IMR-90 (cell line): ENCODE measurements around the gene PCYT1A. TPM values are rescaled to one million over a fixed set of nuclear protein-coding genes. Genes with fewer than 3 reads are reported as not detected.

Experiments
- ATAC-seq: fragments of 200-7000 bp; cut with Tn5 transposase; 2 replicates; pipeline ENCODE4 v1.9.1; 2020; ENCODE audit warnings: low read depth, mild to moderate bottlenecking, moderate library complexity
- BruUV-seq: library from RNA; stranded (reverse); fragments of 400-500 nt; replicated peaks from 2 replicates; lab custom pipeline; 2021; lab: Mats Ljungman, UMichigan
- CTCF ChIA-PET: fragments of 300-600 bp; formaldehyde crosslinking; extraction: SDS; loops from one replicate; lab custom pipeline; 2021; ENCODE audit warnings: antibody characterized with exemption; lab: Yijun Ruan, JAX
- POLR2A ChIA-PET: fragments of 300-600 bp; sonication (Branson Sonifier 250); formaldehyde crosslinking; loops from one replicate; lab custom pipeline; 2022; ENCODE audit warnings: antibody characterized with exemption; ENCODE audit not compliant: unreplicated experiment; lab: Charles Lee
- DNase-seq: peaks from one replicate; pipeline ENCODE4 v3.0.0; 2013
- H2AFZ ChIP-seq: replicated peaks from 2 replicates; pipeline ENCODE3; 2013; ENCODE audit warnings: low read length, mild to moderate bottlenecking; ENCODE audit not compliant: poor library complexity
- H2AK5ac ChIP-seq: 2 replicates; pipeline ENCODE4 v1.6.1; 2013; ENCODE audit warnings: low read depth, low read length, inconsistent platforms
- H2AK9ac ChIP-seq: replicated peaks from 2 replicates; pipeline ENCODE3; 2013; ENCODE audit warnings: mild to moderate bottlenecking, low read depth, low read length, moderate library complexity; ENCODE audit not compliant: poor library complexity
- H2BK120ac ChIP-seq: 2 replicates; pipeline ENCODE4 v1.6.1; 2013; ENCODE audit warnings: low read depth, low read length, inconsistent platforms
- H2BK15ac ChIP-seq: 3 replicates; pipeline ENCODE4 v1.6.1; 2013; ENCODE audit warnings: low read depth, low read length, inconsistent platforms
- H2BK20ac ChIP-seq: 2 replicates; pipeline ENCODE4 v1.6.1; 2013; ENCODE audit warnings: low read depth, mild to moderate bottlenecking, inconsistent platforms, low read length, moderate library complexity
- H2BK5ac ChIP-seq: 2 replicates; pipeline ENCODE4 v1.6.1; 2013; ENCODE audit warnings: mild to moderate bottlenecking, low read depth, low read length, inconsistent platforms; ENCODE audit not compliant: poor library complexity, severe bottlenecking
- H3K14ac ChIP-seq: replicated peaks from 2 replicates; pipeline ENCODE4 v1.6.1; 2013; ENCODE audit warnings: low read depth, low read length, inconsistent platforms
- H3K18ac ChIP-seq: 2 replicates; pipeline ENCODE4 v1.6.1; 2013; ENCODE audit warnings: low read depth, low read length, control low read depth
- H3K23ac ChIP-seq: 2 replicates; pipeline ENCODE4 v1.6.1; 2013; ENCODE audit warnings: low read depth, low read length, inconsistent platforms
- H3K27ac ChIP-seq: 2 replicates; pipeline ENCODE4 v1.5.1; 2013; ENCODE audit warnings: mild to moderate bottlenecking, control low read depth, low read length; ENCODE audit not compliant: insufficient read depth
- H3K27me3 ChIP-seq: 2 replicates; pipeline ENCODE4 v1.6.1; 2013; ENCODE audit warnings: low read length; ENCODE audit not compliant: control insufficient read depth, insufficient read depth
- H3K36me3 ChIP-seq: 2 replicates; pipeline ENCODE4 v1.6.1; 2013; ENCODE audit warnings: low read length, mixed read lengths; ENCODE audit not compliant: control insufficient read depth, insufficient read depth
- H3K4ac ChIP-seq: 2 replicates; pipeline ENCODE4 v1.6.1; 2013; ENCODE audit warnings: low read depth, low read length, inconsistent platforms
- H3K4me1 ChIP-seq: 2 replicates; pipeline ENCODE4 v1.6.1; 2013; ENCODE audit warnings: low read length, mixed read lengths; ENCODE audit not compliant: control insufficient read depth, insufficient read depth
- H3K4me2 ChIP-seq: 2 replicates; pipeline ENCODE4 v1.6.1; 2013; ENCODE audit warnings: low read depth, mild to moderate bottlenecking, control low read depth, low read length, moderate library complexity
- H3K4me3 ChIP-seq: 2 replicates; pipeline ENCODE4 v1.5.1; 2013; ENCODE audit warnings: low read depth, mild to moderate bottlenecking, control low read depth, low read length, moderate library complexity; ENCODE audit not compliant: insufficient read depth
- H3K56ac ChIP-seq: 2 replicates; pipeline ENCODE4 v1.6.1; 2013; ENCODE audit warnings: low read length, inconsistent platforms; ENCODE audit not compliant: insufficient read depth; ENCODE audit errors: extremely low read depth
- H3K79me1 ChIP-seq, 2 experiments: 2 replicates each; pipeline ENCODE4 v1.6.1; 2013; ENCODE audit warnings: low read length in 2 of 2, inconsistent platforms in 1 of 2, low read depth in 1 of 2
- H3K9ac ChIP-seq: 2 replicates; pipeline ENCODE4 v1.6.1; 2013; ENCODE audit warnings: low read depth, low read length, control low read depth
- H3K9me1 ChIP-seq: 2 replicates; pipeline ENCODE4 v1.6.1; 2013; ENCODE audit warnings: low read length, inconsistent platforms; ENCODE audit not compliant: insufficient read depth
- H3K9me3 ChIP-seq: 2 replicates; pipeline ENCODE4 v1.6.1; 2013; ENCODE audit warnings: low read length; ENCODE audit not compliant: control insufficient read depth, insufficient read depth
- H4K20me1 ChIP-seq: 2 replicates; pipeline ENCODE4 v1.6.1; 2013; ENCODE audit warnings: low read length, inconsistent platforms; ENCODE audit not compliant: insufficient read depth
- H4K5ac ChIP-seq: 2 replicates; pipeline ENCODE4 v1.6.1; 2013; ENCODE audit warnings: mild to moderate bottlenecking, low read depth, low read length, control low read depth
- H4K8ac ChIP-seq, 2 experiments: 2 replicates each; pipeline ENCODE4 v1.6.1; 2013; ENCODE audit warnings: low read depth in 2 of 2, low read length in 2 of 2, control low read depth in 1 of 2, inconsistent platforms in 1 of 2
- H4K91ac ChIP-seq: 2 replicates; pipeline ENCODE4 v1.6.1; 2013; ENCODE audit warnings: low read depth, low read length, inconsistent platforms; ENCODE audit not compliant: insufficient read depth
- BHLHE40 ChIP-seq: fragments of 150-350 bp; IDR thresholded peaks from 2 replicates; pipeline ENCODE4 v1.6.1; 2016; ENCODE audit warnings: mild to moderate bottlenecking, low read depth, low read length
- CHD1 ChIP-seq: IDR thresholded peaks from 2 replicates; pipeline ENCODE4 v1.6.1; 2012; ENCODE audit warnings: low read depth, low read length, improper control_type of control experiment
- FOS ChIP-seq: fragments of 150-350 bp; IDR thresholded peaks from 2 replicates; pipeline ENCODE4 v1.6.1; 2016; ENCODE audit warnings: low read depth, low read length
- MAFK ChIP-seq: IDR thresholded peaks from 2 replicates; pipeline ENCODE4 v1.6.1; 2012; ENCODE audit warnings: low read depth, low read length, improper control_type of control experiment
- MXI1 ChIP-seq: IDR thresholded peaks from 2 replicates; pipeline ENCODE4 v1.6.1; 2012; ENCODE audit warnings: low read depth, mild to moderate bottlenecking, low read length, moderate library complexity, borderline replicate concordance
- NFE2L2 ChIP-seq: fragments of 150-350 bp; IDR thresholded peaks from 2 replicates; pipeline ENCODE4 v1.6.1; 2016; ENCODE audit warnings: low read depth, mild to moderate bottlenecking, low read length
- POLR2A ChIP-seq: IDR thresholded peaks from 2 replicates; pipeline ENCODE4 v1.6.1; 2012; ENCODE audit warnings: mild to moderate bottlenecking, low read depth, low read length
- RAD21 ChIP-seq: IDR thresholded peaks from 2 replicates; pipeline ENCODE4 v1.6.1; 2012; ENCODE audit warnings: low read length, improper control_type of control experiment
- RCOR1 ChIP-seq: IDR thresholded peaks from 2 replicates; pipeline ENCODE4 v1.6.1; 2012; ENCODE audit warnings: mild to moderate bottlenecking, low read length, improper control_type of control experiment; ENCODE audit not compliant: insufficient replicate concordance
- SMC3 ChIP-seq: fragments of 150-350 bp; IDR thresholded peaks from 2 replicates; pipeline ENCODE4 v1.6.1; 2016; ENCODE audit warnings: low read depth, mild to moderate bottlenecking, antibody characterized with exemption, low read length, moderate library complexity
- WGBS, 2 experiments: methylation state at CpG; one replicate each; pipeline versions ENCODE4 v1.1.5 to v1.1.7; 2013; ENCODE audit warnings: missing lambda C conversion rate in 2 of 2; ENCODE audit not compliant: insufficient read length in 1 of 2; ENCODE audit errors: extremely low coverage in 2 of 2; 5-methylcytosine and 5-hydroxymethylcytosine counted together
- dilution Hi-C: fragments of 300-500 bp; cut with HindIII; formaldehyde crosslinking; loops from one replicate; pipeline ENCODE4 v1.14.3; 2018; ENCODE audit warnings: low sequenced_read_pairs; ENCODE audit not compliant: unreplicated experiment
- in situ Hi-C: fragments of 300-500 bp; cut with MboI; formaldehyde crosslinking; loops from 3 replicates; pipeline ENCODE4 v1.14.3; 2019; ENCODE audit warnings: low sequenced_read_pairs, inconsistent platforms, mixed read lengths
- intact Hi-C: fragments of 100-400 bp; cut with micrococcal nuclease; formaldehyde crosslinking; loops from 2 replicates; pipeline ENCODE4 v1.10.0; 2022
- polyA plus RNA-seq, 3 experiments: library from polyadenylated mRNA; depleted of rRNA; stranded (reverse); fragments of >200 nt; gene quantifications; 2 replicates each; pipeline ENCODE4 v1.2.3, GENCODE V29; 2012; ENCODE audit warnings: low replicate concordance in 1 of 3
- total RNA-seq: library from RNA; depleted of rRNA; stranded (reverse); fragments of >200 nt; gene quantifications from 2 replicates; pipeline ENCODE4 v1.2.3, GENCODE V29; 2012
- TF ChIP-seq, protein P1 (sequence below): fragments of 150-350 bp; IDR thresholded peaks from 2 replicates; pipeline ENCODE4 v1.6.1; 2017; ENCODE audit warnings: mild to moderate bottlenecking, antibody characterized with exemption, low read length, low read depth

The PCYT1A gene
- total and polyA plus RNA-seq, 2 of the 4 experiments (the other 2 are of a cell fraction) = 62.8 to 127 TPM

DNA sequence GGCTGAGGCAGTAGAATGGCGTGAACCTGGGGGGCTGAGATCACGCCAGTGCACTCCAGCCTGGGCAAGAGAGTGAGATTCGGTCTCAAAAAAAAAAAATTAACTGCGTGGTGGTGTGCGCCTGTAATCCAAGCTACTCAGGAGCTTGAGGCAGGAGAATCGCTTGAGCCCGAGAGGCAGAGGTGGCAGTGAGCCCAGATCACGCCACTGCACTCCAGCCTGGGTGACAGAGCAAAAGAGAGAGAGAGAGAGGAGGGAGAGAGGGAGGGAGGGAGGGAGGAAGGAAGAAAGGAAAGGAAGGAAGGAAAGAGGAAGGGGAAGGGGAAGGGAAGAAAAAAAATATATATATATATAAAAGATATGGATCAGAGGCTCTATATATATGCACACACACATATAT is 44.6 kb upstream of the PCYT1A start:
- H3K4me1 ChIP-seq = peaks cover 2% of the 10 kb centered on the region; the same call in 1 of the 2 replicates
- no peaks in the 10 kb centered on the region for H3K36me3 ChIP-seq
- DNase-seq (no peak), ATAC-seq (no peak)
- H3K18ac ChIP-seq = no peak overlapping the region
- TF ChIP-seq BHLHE40 (no peak), NFE2L2 (no peak), MAFK (no peak), POLR2A (no peak), MXI1 (no peak), SMC3 (no peak), CHD1 (no peak), RCOR1 (no peak), FOS (no peak), RAD21 (no peak)
- TF ChIP-seq, protein P1, sequence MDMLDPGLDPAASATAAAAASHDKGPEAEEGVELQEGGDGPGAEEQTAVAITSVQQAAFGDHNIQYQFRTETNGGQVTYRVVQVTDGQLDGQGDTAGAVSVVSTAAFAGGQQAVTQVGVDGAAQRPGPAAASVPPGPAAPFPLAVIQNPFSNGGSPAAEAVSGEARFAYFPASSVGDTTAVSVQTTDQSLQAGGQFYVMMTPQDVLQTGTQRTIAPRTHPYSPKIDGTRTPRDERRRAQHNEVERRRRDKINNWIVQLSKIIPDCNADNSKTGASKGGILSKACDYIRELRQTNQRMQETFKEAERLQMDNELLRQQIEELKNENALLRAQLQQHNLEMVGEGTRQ = no peak
- 76% methylated on average over 5 of the region's 8 CpGs; no CpG with 5 or more reads in 1 of the 2 experiments for WGBS, 2 experiments
- H3K4me3 ChIP-seq = no peak overlapping the region
- no peak overlapping the region for H3K14ac ChIP-seq
- no peaks in the 10 kb centered on the region for H3K27me3 ChIP-seq
- in situ Hi-C loops (no loop called here), dilution Hi-C loops (no loop called here), intact Hi-C loops (no loop called here)
- no peak overlapping the region for H3K9ac ChIP-seq
- no peak overlapping the region for H2BK120ac ChIP-seq
- H4K20me1 ChIP-seq = no peaks in the 10 kb centered on the region
- POLR2A ChIA-PET = no interaction called here
- H2BK15ac ChIP-seq = no peak overlapping the region
- no peak overlapping the region for H3K23ac ChIP-seq
- H3K4ac ChIP-seq = no peak overlapping the region
- no peak overlapping the region for H2AFZ ChIP-seq
- H2BK5ac ChIP-seq = no peak overlapping the region
- H3K27ac ChIP-seq = no peak overlapping the region
- CTCF ChIA-PET = interaction anchor here (0.6 kb wide), 1 partner anchor 18 kb away, joined by 3 read pairs; no protein-coding TSS in a partner anchor
- no TSS peak for BruUV-seq
- H2BK20ac ChIP-seq = no peak overlapping the region
- H3K9me1 ChIP-seq = no peaks in the 10 kb centered on the region
- no peak overlapping the region for H4K5ac ChIP-seq
- no peak overlapping the region for H2AK9ac ChIP-seq
- no peaks in the 10 kb centered on the region for H3K9me3 ChIP-seq
- no peaks in the 10 kb centered on the region for H3K79me1 ChIP-seq
- no peak overlapping the region for H3K56ac ChIP-seq
- no peak overlapping the region for H3K4me2 ChIP-seq
- no peak overlapping the region for H2AK5ac ChIP-seq
- no peak overlapping the region for H4K8ac ChIP-seq
- H4K91ac ChIP-seq = no peak overlapping the region
